Vagina (tissue), 2 donors: ENCODE data around the gene MED8.

Experiments used
- CTCF ChIP-seq, 3 experiments: fragments of 450-650 bp in 2 of 3; fragments of 200-600 bp in 1 of 3; sonication (generic) in 1 of 3; IDR thresholded peaks; one replicate each; pipeline ENCODE4 v1.5.1; 2017 to 2019; ENCODE audit warnings: antibody characterized with exemption in 3 of 3, mild to moderate bottlenecking in 2 of 3, moderate library complexity in 2 of 3
- POLR2A ChIP-seq, 2 donors: fragments of 450-650 bp; IDR thresholded peaks; one replicate each; pipeline ENCODE4 v1.6.1; 2017; ENCODE audit warnings: antibody characterized with exemption in 2 of 2, mild to moderate bottlenecking in 2 of 2, moderate library complexity in 2 of 2
- POLR2AphosphoS5 ChIP-seq, 2 donors: sonication (generic); formaldehyde crosslinking; IDR thresholded peaks; one replicate each; pipeline ENCODE4 v1.9.0; 2017; ENCODE audit warnings: antibody characterized with exemption in 2 of 2, mild to moderate bottlenecking in 2 of 2, low read depth in 1 of 2; ENCODE audit not compliant: insufficient read depth in 1 of 2

DNA sequence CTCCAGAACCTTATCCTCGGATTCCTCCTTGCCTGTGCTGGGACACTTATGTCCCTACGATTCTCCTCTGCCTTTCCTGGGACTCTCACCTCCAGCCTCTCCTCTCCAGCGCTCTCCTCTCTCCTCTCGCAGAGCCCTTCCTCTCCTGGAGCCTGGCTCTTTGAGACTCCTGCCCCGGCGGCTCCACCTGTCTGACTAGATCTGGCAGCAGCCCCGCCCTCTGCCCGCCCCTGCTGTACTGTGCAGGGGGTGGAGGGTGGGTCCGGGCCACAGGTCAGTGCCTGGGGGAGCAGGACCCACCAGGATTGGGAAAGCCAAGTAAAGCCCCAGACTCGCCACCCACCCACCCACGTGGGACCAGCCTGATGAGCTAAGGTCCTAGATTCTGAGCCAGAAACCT lies 23.4 kb downstream of the MED8 start:
- TF ChIP-seq CTCF (IDR thresholded peaks at IDR 0.05) (no peak), POLR2AphosphoS5 (IDR thresholded peaks at IDR 0.05; ENCODE audit: insufficient read depth in 1 of 2, low read depth in 1 of 2) (peak in 1 of 2 donors; percentile 50), POLR2A (IDR thresholded peaks at IDR 0.05) (no peak)
